Endothelial cell of umbilical vein (primary cell): ENCODE measurements around the gene TRAPPC8. TPM values are rescaled to one million over a fixed set of nuclear protein-coding genes. Genes with fewer than 3 reads are reported as not detected.

Experiments used
- BruUV-seq: library from RNA; stranded (reverse); fragments of 400-500 nt; replicated peaks from 2 replicates; lab custom pipeline; 2021; lab: Mats Ljungman, UMichigan
- CTCF ChIA-PET: fragments of 300-600, 350-600 bp; sonication (Branson Sonifier 250); formaldehyde crosslinking; loops from one replicate; lab custom pipeline; 2021; ENCODE audit warnings: antibody characterized with exemption, inconsistent platforms; lab: Charles Lee
- POLR2A ChIA-PET: fragments of 300-600, 350-600 bp; sonication (Branson Sonifier 250); formaldehyde crosslinking; loops from one replicate; lab custom pipeline; 2021; ENCODE audit warnings: antibody characterized with exemption, inconsistent platforms; lab: Charles Lee
- DNase-seq: peaks from one replicate; pipeline ENCODE4 v3.0.0-alpha.2; 2011; ENCODE audit warnings: low read depth, low spot score
- FAIRE-seq: peaks from 2 replicates; lab custom pipeline; 2011; peaks lifted over from hg19 to GRCh38; lab: Jason Lieb, UNC
- H2AFZ ChIP-seq: 2 replicates; pipeline ENCODE4 v1.6.0; 2012; ENCODE audit warnings: low read depth, low read length, control low read depth, inconsistent platforms
- H3K27ac ChIP-seq: 2 replicates; pipeline ENCODE4 v1.5.1; 2011; ENCODE audit warnings: low read depth, mild to moderate bottlenecking, control low read depth, low read length, moderate library complexity; ENCODE audit not compliant: insufficient read depth
- H3K27me3 ChIP-seq, 2 experiments: 2 replicates each; pipeline versions ENCODE4 v1.6.0 to v1.6.1; 2011; ENCODE audit warnings: low read length in 2 of 2, mixed read lengths in 1 of 2; ENCODE audit not compliant: control insufficient read depth in 2 of 2, insufficient read depth in 2 of 2
- H3K36me3 ChIP-seq, 2 experiments: 2 replicates in 1 of 2; 3 replicates in 1 of 2; pipeline ENCODE4 v1.5.1; 2011; ENCODE audit warnings: low read length in 2 of 2, mild to moderate bottlenecking in 1 of 2, moderate library complexity in 1 of 2; ENCODE audit not compliant: control insufficient read depth in 2 of 2, insufficient read depth in 2 of 2; ENCODE audit errors: extremely low read depth in 1 of 2
- H3K4me1 ChIP-seq: 3 replicates; pipeline ENCODE4 v1.5.1; 2011; ENCODE audit warnings: mild to moderate bottlenecking, low read length; ENCODE audit not compliant: control insufficient read depth, insufficient read depth; ENCODE audit errors: extremely low read depth
- H3K4me2 ChIP-seq: 2 replicates; pipeline ENCODE4 v1.6.1; 2011; ENCODE audit warnings: low read length, control low read depth, mixed read lengths; ENCODE audit not compliant: insufficient read depth
- H3K4me3 ChIP-seq, 3 experiments: fragments of 200-600 bp in 1 of 3; sonication (generic), shearing (Covaris generic) in 1 of 3; replicated peaks in 1 of 3; 2 replicates each; pipeline ENCODE4 v1.5.1; 2011 to 2016; ENCODE audit warnings: control low read depth in 3 of 3, low read length in 3 of 3, mild to moderate bottlenecking in 2 of 3, inconsistent platforms in 1 of 3, low read depth in 1 of 3, moderate library complexity in 1 of 3; ENCODE audit not compliant: insufficient read depth in 1 of 3
- H3K79me2 ChIP-seq: 2 replicates; pipeline ENCODE4 v1.6.0; 2012; ENCODE audit warnings: low read length, inconsistent platforms; ENCODE audit not compliant: control insufficient read depth, insufficient read depth
- H3K9ac ChIP-seq: replicated peaks from 2 replicates; pipeline ENCODE3; 2011; ENCODE audit warnings: low read length, control low read depth; ENCODE audit not compliant: insufficient read depth; ENCODE audit errors: extremely low read depth
- H3K9me1 ChIP-seq: replicated peaks from 3 replicates; pipeline ENCODE4 v1.6.0; 2011; ENCODE audit warnings: mild to moderate bottlenecking, low read length; ENCODE audit not compliant: control insufficient read depth, insufficient read depth; ENCODE audit errors: extremely low read depth
- H3K9me3 ChIP-seq: replicated peaks from 2 replicates; pipeline ENCODE4 v1.5.1; 2012; ENCODE audit warnings: low read length, inconsistent platforms; ENCODE audit not compliant: control insufficient read depth, insufficient read depth
- H4K20me1 ChIP-seq: replicated peaks from 2 replicates; pipeline ENCODE3; 2011; ENCODE audit warnings: mild to moderate bottlenecking, low read length; ENCODE audit not compliant: control insufficient read depth, insufficient read depth; ENCODE audit errors: extremely low read depth
- EZH2 ChIP-seq: IDR thresholded peaks from 2 replicates; pipeline ENCODE4 v1.6.1; 2012; ENCODE audit warnings: borderline replicate concordance, low read depth, mild to moderate bottlenecking, moderate library complexity, low read length, inconsistent platforms; ENCODE audit not compliant: severe bottlenecking
- FOS ChIP-seq: IDR thresholded peaks from 2 replicates; pipeline ENCODE4 v1.6.1; 2011; ENCODE audit warnings: mild to moderate bottlenecking, low read length, moderate library complexity, borderline replicate concordance; ENCODE audit not compliant: insufficient read depth
- JUN ChIP-seq: IDR thresholded peaks from 2 replicates; pipeline ENCODE4 v1.6.1; 2011; ENCODE audit warnings: borderline replicate concordance, low read depth; ENCODE audit not compliant: insufficient read length, insufficient read depth
- MYC ChIP-seq: IDR thresholded peaks from one replicate; pipeline ENCODE4 v1.6.1; 2011; ENCODE audit warnings: mild to moderate bottlenecking, low read depth, low read length
- POLR2A ChIP-seq: IDR thresholded peaks from 2 replicates; pipeline ENCODE4 v1.6.1; 2012; ENCODE audit warnings: low read depth, mild to moderate bottlenecking, control low read depth, low read length
- POLR2AphosphoS5 ChIP-seq: IDR thresholded peaks from 2 replicates; pipeline ENCODE4 v1.6.1; 2012; ENCODE audit warnings: low read depth, mild to moderate bottlenecking, control low read depth, low read length, moderate library complexity; ENCODE audit not compliant: insufficient read depth
- dilution Hi-C: fragments of 300-500 bp; cut with MboI; formaldehyde crosslinking; loops from one replicate; pipeline ENCODE4 v1.15.0; 2019; ENCODE audit warnings: low sequenced_read_pairs; ENCODE audit not compliant: extremely low pct_ligation_motif_present
- intact Hi-C: fragments of 100-400 bp; cut with micrococcal nuclease; formaldehyde crosslinking; loops from one replicate; pipeline ENCODE4 v1.10.0; 2022
- polyA plus RNA-seq, 4 experiments: library from polyadenylated mRNA; depleted of rRNA in 3 of 4; stranded (reverse) in 3 of 4; unstranded in 1 of 4; fragments of >200 nt; gene quantifications; 2 replicates each; pipeline versions ENCODE4 v1.2.1 to v1.2.3, GENCODE V29; 2011 to 2012; ENCODE audit warnings: missing spikeins in 1 of 4
- total RNA-seq: library from RNA; stranded (reverse); gene quantifications from 2 replicates; pipeline ENCODE4 v1.2.3, GENCODE V29; 2021
- TF ChIP-seq, protein P1 (sequence below), 2 donors: IDR thresholded peaks; 1 replicate in 1 of 2; 2 replicates in 1 of 2; pipeline ENCODE4 v1.5.1; 2011; ENCODE audit warnings: low read length in 2 of 2, mild to moderate bottlenecking in 2 of 2, moderate library complexity in 2 of 2, control low read depth in 1 of 2, inconsistent platforms in 1 of 2, low read depth in 1 of 2; ENCODE audit not compliant: insufficient read depth in 1 of 2; ENCODE audit errors: extremely low read depth in 1 of 2
- TF ChIP-seq, protein P2 (sequence below): IDR thresholded peaks from 2 replicates; pipeline ENCODE4 v1.6.1; 2011; ENCODE audit not compliant: insufficient read depth, insufficient read length

TRAPPC8 gene
- total and polyA plus RNA-seq, 2 donors (not counting 3 experiments of a cell fraction or from before 2014, with no cell fraction given) = 25.0 to 30.1 TPM

DNA sequence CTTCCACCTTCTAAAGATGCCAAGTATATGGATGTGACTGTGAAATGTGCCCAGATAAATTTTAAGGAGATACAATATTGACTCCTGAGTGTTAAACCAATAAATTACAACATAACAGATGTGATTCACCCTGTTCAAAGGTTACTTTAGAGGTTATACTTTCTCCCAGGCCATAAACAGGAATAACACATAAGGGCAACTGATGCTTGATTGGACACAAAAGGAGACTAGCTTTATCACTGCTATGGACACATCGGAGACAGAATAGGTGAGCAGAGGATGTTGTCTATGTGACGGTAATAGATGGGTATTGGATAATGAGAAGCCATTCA, 150.4 kb downstream of the TRAPPC8 start:
- intact Hi-C loops (no loop called here), dilution Hi-C loops (no loop called here)
- H3K79me2 ChIP-seq = no peaks in the 10 kb centered on the region
- H3K36me3 ChIP-seq = no peaks in the 10 kb centered on the region
- ChIA-PET CTCF (no interaction called here), POLR2A (no interaction called here)
- no peak overlapping the region for H3K27ac ChIP-seq
- no peak overlapping the region for H3K4me2 ChIP-seq
- FAIRE-seq (no peak), DNase-seq (no peak)
- no peaks in the 10 kb centered on the region for H3K9me3 ChIP-seq
- H3K9me1 ChIP-seq = no peaks in the 10 kb centered on the region
- no peaks in the 10 kb centered on the region for H4K20me1 ChIP-seq
- no peaks in the 10 kb centered on the region for H3K4me1 ChIP-seq
- no TSS peak for BruUV-seq
- H3K9ac ChIP-seq = no peak overlapping the region
- peaks cover 0 to 1% of the 10 kb centered on the region in 2 experiments for H3K27me3 ChIP-seq
- TF ChIP-seq MYC (no peak), FOS (no peak), EZH2 (no peak), POLR2AphosphoS5 (no peak), POLR2A (no peak), JUN (no peak)
- TF ChIP-seq, protein P1, sequence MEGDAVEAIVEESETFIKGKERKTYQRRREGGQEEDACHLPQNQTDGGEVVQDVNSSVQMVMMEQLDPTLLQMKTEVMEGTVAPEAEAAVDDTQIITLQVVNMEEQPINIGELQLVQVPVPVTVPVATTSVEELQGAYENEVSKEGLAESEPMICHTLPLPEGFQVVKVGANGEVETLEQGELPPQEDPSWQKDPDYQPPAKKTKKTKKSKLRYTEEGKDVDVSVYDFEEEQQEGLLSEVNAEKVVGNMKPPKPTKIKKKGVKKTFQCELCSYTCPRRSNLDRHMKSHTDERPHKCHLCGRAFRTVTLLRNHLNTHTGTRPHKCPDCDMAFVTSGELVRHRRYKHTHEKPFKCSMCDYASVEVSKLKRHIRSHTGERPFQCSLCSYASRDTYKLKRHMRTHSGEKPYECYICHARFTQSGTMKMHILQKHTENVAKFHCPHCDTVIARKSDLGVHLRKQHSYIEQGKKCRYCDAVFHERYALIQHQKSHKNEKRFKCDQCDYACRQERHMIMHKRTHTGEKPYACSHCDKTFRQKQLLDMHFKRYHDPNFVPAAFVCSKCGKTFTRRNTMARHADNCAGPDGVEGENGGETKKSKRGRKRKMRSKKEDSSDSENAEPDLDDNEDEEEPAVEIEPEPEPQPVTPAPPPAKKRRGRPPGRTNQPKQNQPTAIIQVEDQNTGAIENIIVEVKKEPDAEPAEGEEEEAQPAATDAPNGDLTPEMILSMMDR (IDR thresholded peaks at IDR 0.05; ENCODE audit: extremely low read depth in 1 of 2, insufficient read depth in 1 of 2, low read depth in 1 of 2, low read length in 2 of 2) = no peak
- TF ChIP-seq, protein P2, sequence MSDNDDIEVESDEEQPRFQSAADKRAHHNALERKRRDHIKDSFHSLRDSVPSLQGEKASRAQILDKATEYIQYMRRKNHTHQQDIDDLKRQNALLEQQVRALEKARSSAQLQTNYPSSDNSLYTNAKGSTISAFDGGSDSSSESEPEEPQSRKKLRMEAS = no peak
- H2AFZ ChIP-seq = no peak overlapping the region
- no peak overlapping the region for H3K4me3 ChIP-seq
